ENCODE results near the gene SIT1.

Gene SIT1

DNA sequence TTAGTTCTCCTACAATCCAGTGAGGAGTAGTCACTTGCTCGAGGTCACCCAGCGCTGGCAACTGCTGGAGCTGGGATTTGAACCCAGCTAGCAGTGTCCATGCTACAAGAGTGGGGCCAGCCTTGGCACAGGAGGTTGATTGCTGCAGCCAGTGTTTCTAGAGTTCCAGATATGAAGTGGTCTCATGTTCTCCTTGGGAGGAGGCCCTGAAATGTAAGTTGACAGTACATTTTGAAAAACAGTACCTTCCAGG lies 8.2 kb upstream of the SIT1 start (continued):
- TF ChIP-seq PPARA (CRISPR knock-in tag; IDR thresholded peaks at IDR 0.05; ENCODE audit: borderline replicate concordance) (no peak), ESRRG (CRISPR knock-in tag; IDR thresholded peaks at IDR 0.05) (no peak)

GRCh38 chr9:35658137-35658967 lies 7.6 kb upstream of the SIT1 start, which contains the start of gene CCDC107:
Gene CCDC107 (plus strand): TSS chr9:35658292. CDS start chr9:35658380, 88 bp downstream.
- no peak; the same call in 1 of the 2 replicates for TF ChIP-seq GLIS3 (CRISPR knock-in tag; IDR thresholded peaks at IDR 0.05)
- TF ChIP-seq, protein P1, sequence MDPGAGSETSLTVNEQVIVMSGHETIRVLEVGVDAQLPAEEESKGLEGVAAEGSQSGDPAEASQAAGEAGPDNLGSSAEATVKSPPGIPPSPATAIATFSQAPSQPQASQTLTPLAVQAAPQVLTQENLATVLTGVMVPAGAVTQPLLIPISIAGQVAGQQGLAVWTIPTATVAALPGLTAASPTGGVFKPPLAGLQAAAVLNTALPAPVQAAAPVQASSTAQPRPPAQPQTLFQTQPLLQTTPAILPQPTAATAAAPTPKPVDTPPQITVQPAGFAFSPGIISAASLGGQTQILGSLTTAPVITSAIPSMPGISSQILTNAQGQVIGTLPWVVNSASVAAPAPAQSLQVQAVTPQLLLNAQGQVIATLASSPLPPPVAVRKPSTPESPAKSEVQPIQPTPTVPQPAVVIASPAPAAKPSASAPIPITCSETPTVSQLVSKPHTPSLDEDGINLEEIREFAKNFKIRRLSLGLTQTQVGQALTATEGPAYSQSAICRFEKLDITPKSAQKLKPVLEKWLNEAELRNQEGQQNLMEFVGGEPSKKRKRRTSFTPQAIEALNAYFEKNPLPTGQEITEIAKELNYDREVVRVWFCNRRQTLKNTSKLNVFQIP (CRISPR knock-in tag; IDR thresholded peaks at IDR 0.05; ENCODE audit: borderline replicate concordance, low read depth) = no peak
- TF ChIP-seq, protein P2, sequence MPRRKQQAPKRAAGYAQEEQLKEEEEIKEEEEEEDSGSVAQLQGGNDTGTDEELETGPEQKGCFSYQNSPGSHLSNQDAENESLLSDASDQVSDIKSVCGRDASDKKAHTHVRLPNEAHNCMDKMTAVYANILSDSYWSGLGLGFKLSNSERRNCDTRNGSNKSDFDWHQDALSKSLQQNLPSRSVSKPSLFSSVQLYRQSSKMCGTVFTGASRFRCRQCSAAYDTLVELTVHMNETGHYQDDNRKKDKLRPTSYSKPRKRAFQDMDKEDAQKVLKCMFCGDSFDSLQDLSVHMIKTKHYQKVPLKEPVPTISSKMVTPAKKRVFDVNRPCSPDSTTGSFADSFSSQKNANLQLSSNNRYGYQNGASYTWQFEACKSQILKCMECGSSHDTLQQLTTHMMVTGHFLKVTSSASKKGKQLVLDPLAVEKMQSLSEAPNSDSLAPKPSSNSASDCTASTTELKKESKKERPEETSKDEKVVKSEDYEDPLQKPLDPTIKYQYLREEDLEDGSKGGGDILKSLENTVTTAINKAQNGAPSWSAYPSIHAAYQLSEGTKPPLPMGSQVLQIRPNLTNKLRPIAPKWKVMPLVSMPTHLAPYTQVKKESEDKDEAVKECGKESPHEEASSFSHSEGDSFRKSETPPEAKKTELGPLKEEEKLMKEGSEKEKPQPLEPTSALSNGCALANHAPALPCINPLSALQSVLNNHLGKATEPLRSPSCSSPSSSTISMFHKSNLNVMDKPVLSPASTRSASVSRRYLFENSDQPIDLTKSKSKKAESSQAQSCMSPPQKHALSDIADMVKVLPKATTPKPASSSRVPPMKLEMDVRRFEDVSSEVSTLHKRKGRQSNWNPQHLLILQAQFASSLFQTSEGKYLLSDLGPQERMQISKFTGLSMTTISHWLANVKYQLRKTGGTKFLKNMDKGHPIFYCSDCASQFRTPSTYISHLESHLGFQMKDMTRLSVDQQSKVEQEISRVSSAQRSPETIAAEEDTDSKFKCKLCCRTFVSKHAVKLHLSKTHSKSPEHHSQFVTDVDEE (CRISPR knock-in tag; IDR thresholded peaks at IDR 0.05) = no peak
- no peak for TF ChIP-seq TOX (CRISPR knock-in tag; IDR thresholded peaks at IDR 0.05; ENCODE audit: borderline replicate concordance)
- TF ChIP-seq ARNTL (CRISPR knock-in tag; IDR thresholded peaks at IDR 0.05; ENCODE audit: borderline replicate concordance, low read depth) = 0 out of 2 replicates have a peak, but pooled peaks have one; percentile 12
- TF ChIP-seq, protein P3, sequence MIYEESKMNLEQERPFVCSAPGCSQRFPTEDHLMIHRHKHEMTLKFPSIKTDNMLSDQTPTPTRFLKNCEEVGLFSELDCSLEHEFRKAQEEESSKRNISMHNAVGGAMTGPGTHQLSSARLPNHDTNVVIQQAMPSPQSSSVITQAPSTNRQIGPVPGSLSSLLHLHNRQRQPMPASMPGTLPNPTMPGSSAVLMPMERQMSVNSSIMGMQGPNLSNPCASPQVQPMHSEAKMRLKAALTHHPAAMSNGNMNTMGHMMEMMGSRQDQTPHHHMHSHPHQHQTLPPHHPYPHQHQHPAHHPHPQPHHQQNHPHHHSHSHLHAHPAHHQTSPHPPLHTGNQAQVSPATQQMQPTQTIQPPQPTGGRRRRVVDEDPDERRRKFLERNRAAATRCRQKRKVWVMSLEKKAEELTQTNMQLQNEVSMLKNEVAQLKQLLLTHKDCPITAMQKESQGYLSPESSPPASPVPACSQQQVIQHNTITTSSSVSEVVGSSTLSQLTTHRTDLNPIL (CRISPR knock-in tag; IDR thresholded peaks at IDR 0.05; ENCODE audit: low read depth) = no peak
- TF ChIP-seq OSR1 (CRISPR knock-in tag; IDR thresholded peaks at IDR 0.05) = no peak
- no peak for TF ChIP-seq PPARA (CRISPR knock-in tag; IDR thresholded peaks at IDR 0.05; ENCODE audit: borderline replicate concordance)
- TF ChIP-seq ZFP3 (CRISPR knock-in tag; IDR thresholded peaks at IDR 0.05) = 0 out of 2 replicates have a peak, but pooled peaks have one; percentile 49
- ATAC-seq = peak; percentile 70

- peak; percentile 95 for ATAC-seq
- TF ChIP-seq SNAI2 (CRISPR knock-in tag; IDR thresholded peaks at IDR 0.05) (0 out of 2 replicates have a peak, but pooled peaks have one; percentile 43), ZFP3 (CRISPR knock-in tag; IDR thresholded peaks at IDR 0.05) (peak; percentile 39; the same call in 1 of the 2 replicates), BACH2 (CRISPR knock-in tag; IDR thresholded peaks at IDR 0.05; ENCODE audit: borderline replicate concordance) (no peak), ZC3H10 (CRISPR knock-in tag; IDR thresholded peaks at IDR 0.05) (no peak)
Observed at GRCh38 chr9:35657546-35658136, 6.9 kb upstream of the SIT1 start, which contains the start of gene RMRP. Gene RMRP (minus strand): TSS chr9:35658019.

- ATAC-seq = peak; percentile 26
- TF ChIP-seq SNAI2 (CRISPR knock-in tag; IDR thresholded peaks at IDR 0.05) = no peak
- no peak for TF ChIP-seq TOX (CRISPR knock-in tag; IDR thresholded peaks at IDR 0.05; ENCODE audit: borderline replicate concordance)
- no peak for TF ChIP-seq ZNF70 (CRISPR knock-in tag; IDR thresholded peaks at IDR 0.05)
- TF ChIP-seq ZC3H10 (CRISPR knock-in tag; IDR thresholded peaks at IDR 0.05) = no peak
- TF ChIP-seq ZNF565 (CRISPR knock-in tag; conservative IDR thresholded peaks at IDR 0.05; ENCODE audit: low read depth) = no peak
- no peak for TF ChIP-seq TCF4 (CRISPR knock-in tag; IDR thresholded peaks at IDR 0.05; ENCODE audit: borderline replicate concordance)
Observed at GRCh38 chr9:35656831-35657545, 6.3 kb upstream of the SIT1 start.

DNA sequence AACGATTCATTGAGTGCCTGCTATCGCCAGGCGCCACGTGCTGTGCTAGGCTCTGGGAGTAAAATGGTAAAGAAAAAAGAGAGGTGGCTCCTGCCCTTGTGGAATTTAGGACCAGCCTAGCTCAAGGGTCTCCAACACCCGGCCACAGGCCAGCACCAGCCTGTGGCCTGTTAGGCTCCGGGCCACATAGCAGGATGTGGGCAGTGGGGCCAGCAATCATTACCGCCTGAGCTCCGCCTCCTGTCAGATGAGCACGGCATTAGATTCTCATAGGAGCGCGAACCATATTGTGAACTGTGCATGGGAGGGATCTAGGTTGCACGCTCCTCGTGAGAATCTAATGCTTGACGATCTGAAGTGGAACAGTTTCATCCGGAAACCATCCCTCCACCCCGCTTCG lies 5.6 kb upstream of the SIT1 start:
- no peak for ATAC-seq
- no peak for TF ChIP-seq ZNF565 (CRISPR knock-in tag; conservative IDR thresholded peaks at IDR 0.05; ENCODE audit: low read depth)
- no peak for TF ChIP-seq RARB (CRISPR knock-in tag; IDR thresholded peaks at IDR 0.05)
- TF ChIP-seq, protein P2 (CRISPR knock-in tag; IDR thresholded peaks at IDR 0.05) = no peak
- TF ChIP-seq GLIS3 (CRISPR knock-in tag; IDR thresholded peaks at IDR 0.05) = no peak
- no peak for TF ChIP-seq SNAI2 (CRISPR knock-in tag; IDR thresholded peaks at IDR 0.05)
- TF ChIP-seq ESRRG (CRISPR knock-in tag; IDR thresholded peaks at IDR 0.05) = no peak
- TF ChIP-seq ZC3H10 (CRISPR knock-in tag; IDR thresholded peaks at IDR 0.05) = no peak
- TF ChIP-seq, protein P4, sequence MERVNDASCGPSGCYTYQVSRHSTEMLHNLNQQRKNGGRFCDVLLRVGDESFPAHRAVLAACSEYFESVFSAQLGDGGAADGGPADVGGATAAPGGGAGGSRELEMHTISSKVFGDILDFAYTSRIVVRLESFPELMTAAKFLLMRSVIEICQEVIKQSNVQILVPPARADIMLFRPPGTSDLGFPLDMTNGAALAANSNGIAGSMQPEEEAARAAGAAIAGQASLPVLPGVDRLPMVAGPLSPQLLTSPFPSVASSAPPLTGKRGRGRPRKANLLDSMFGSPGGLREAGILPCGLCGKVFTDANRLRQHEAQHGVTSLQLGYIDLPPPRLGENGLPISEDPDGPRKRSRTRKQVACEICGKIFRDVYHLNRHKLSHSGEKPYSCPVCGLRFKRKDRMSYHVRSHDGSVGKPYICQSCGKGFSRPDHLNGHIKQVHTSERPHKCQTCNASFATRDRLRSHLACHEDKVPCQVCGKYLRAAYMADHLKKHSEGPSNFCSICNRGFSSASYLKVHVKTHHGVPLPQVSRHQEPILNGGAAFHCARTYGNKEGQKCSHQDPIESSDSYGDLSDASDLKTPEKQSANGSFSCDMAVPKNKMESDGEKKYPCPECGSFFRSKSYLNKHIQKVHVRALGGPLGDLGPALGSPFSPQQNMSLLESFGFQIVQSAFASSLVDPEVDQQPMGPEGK (CRISPR knock-in tag; IDR thresholded peaks at IDR 0.05; ENCODE audit: borderline replicate concordance) = no peak
- TF ChIP-seq TOX (CRISPR knock-in tag; IDR thresholded peaks at IDR 0.05; ENCODE audit: borderline replicate concordance) = no peak
- no peak for TF ChIP-seq CSDC2 (CRISPR knock-in tag; IDR thresholded peaks at IDR 0.05)
- TF ChIP-seq ISL1 (CRISPR knock-in tag; IDR thresholded peaks at IDR 0.05) = no peak
- no peak for TF ChIP-seq BACH2 (CRISPR knock-in tag; IDR thresholded peaks at IDR 0.05; ENCODE audit: borderline replicate concordance)
- no peak for TF ChIP-seq PPARA (CRISPR knock-in tag; IDR thresholded peaks at IDR 0.05; ENCODE audit: borderline replicate concordance)
